ENCODE results near the gene INSR. TPM values are rescaled to one million over a fixed set of nuclear protein-coding genes. Genes with fewer than 3 reads are reported as not detected.

Gene INSR
- total and polyA plus RNA-seq, 2 donors (not counting 3 experiments of a cell fraction or from before 2014, with no cell fraction given), result 4.9 to 19.5 TPM

GRCh38 chr19:7217861-7218260 lies 76.4 kb downstream of the INSR start:
- no peak for FAIRE-seq
- Histone ChIP-seq H3K4me3 (replicated peaks in 1 of 3; ENCODE audit: insufficient read depth in 1 of 3, low read depth in 1 of 3, low read length in 3 of 3) (no peak overlapping the region), H3K27ac (ENCODE audit: insufficient read depth, low read depth, low read length) (no peak overlapping the region)

More at GRCh38 chr19:7217861-7218260, 76.4 kb downstream of the INSR start:
- dilution Hi-C loops (cut with MboI; ENCODE audit: extremely low pct_ligation_motif_present, low sequenced_read_pairs), result no loop called here
- DNase-seq (ENCODE audit: low read depth, low spot score), result no peak
- no peaks in the 10 kb centered on the region for H3K9me1 ChIP-seq (replicated peaks; ENCODE audit: control insufficient read depth, extremely low read depth, insufficient read depth, low read length)
- no peak overlapping the region for H3K9ac ChIP-seq (replicated peaks; ENCODE audit: extremely low read depth, insufficient read depth, low read length)
- CTCF ChIA-PET, result no interaction called here
- intact Hi-C loops (cut with micrococcal nuclease), result no loop called here
- no peaks in the 10 kb centered on the region for H4K20me1 ChIP-seq (replicated peaks; ENCODE audit: control insufficient read depth, extremely low read depth, insufficient read depth, low read length)
- H3K4me1 ChIP-seq (ENCODE audit: control insufficient read depth, extremely low read depth, insufficient read depth, low read length), result no peaks in the 10 kb centered on the region
- no peaks in the 10 kb centered on the region for H3K79me2 ChIP-seq (ENCODE audit: control insufficient read depth, insufficient read depth, low read length)
- H3K36me3 ChIP-seq (ENCODE audit: control insufficient read depth in 2 of 2, extremely low read depth in 1 of 2, insufficient read depth in 2 of 2, low read length in 2 of 2), result no peaks in the 10 kb centered on the region
- BruUV-seq (replicated peaks), result no TSS peak
- no peak overlapping the region for H2AFZ ChIP-seq (ENCODE audit: low read depth, low read length)
- POLR2A ChIA-PET, result no interaction called here
- TF ChIP-seq, protein P1, sequence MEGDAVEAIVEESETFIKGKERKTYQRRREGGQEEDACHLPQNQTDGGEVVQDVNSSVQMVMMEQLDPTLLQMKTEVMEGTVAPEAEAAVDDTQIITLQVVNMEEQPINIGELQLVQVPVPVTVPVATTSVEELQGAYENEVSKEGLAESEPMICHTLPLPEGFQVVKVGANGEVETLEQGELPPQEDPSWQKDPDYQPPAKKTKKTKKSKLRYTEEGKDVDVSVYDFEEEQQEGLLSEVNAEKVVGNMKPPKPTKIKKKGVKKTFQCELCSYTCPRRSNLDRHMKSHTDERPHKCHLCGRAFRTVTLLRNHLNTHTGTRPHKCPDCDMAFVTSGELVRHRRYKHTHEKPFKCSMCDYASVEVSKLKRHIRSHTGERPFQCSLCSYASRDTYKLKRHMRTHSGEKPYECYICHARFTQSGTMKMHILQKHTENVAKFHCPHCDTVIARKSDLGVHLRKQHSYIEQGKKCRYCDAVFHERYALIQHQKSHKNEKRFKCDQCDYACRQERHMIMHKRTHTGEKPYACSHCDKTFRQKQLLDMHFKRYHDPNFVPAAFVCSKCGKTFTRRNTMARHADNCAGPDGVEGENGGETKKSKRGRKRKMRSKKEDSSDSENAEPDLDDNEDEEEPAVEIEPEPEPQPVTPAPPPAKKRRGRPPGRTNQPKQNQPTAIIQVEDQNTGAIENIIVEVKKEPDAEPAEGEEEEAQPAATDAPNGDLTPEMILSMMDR (IDR thresholded peaks at IDR 0.05; ENCODE audit: extremely low read depth in 1 of 2, insufficient read depth in 1 of 2, low read depth in 1 of 2, low read length in 2 of 2), result no peak
- no peak for TF ChIP-seq MYC (IDR thresholded peaks at IDR 0.05; ENCODE audit: low read depth, low read length)
- TF ChIP-seq MAX (IDR thresholded peaks at IDR 0.05; ENCODE audit: insufficient read depth, insufficient read length), result no peak
- no peak for TF ChIP-seq JUN (IDR thresholded peaks at IDR 0.05; ENCODE audit: borderline replicate concordance, insufficient read depth, insufficient read length, low read depth)
- no peak for TF ChIP-seq GATA2 (IDR thresholded peaks at IDR 0.05; ENCODE audit: insufficient read depth, insufficient read length, low read depth, low read length)
- no peak for TF ChIP-seq EZH2 (IDR thresholded peaks at IDR 0.05; ENCODE audit: borderline replicate concordance, low read depth, low read length, severe bottlenecking)
- no peak for TF ChIP-seq POLR2A (IDR thresholded peaks at IDR 0.05; ENCODE audit: low read depth, low read length)
- no peak for TF ChIP-seq POLR2AphosphoS5 (IDR thresholded peaks at IDR 0.05; ENCODE audit: insufficient read depth, low read depth, low read length)
- TF ChIP-seq FOS (IDR thresholded peaks at IDR 0.05; ENCODE audit: borderline replicate concordance, insufficient read depth, low read length), result no peak
- H3K4me2 ChIP-seq (ENCODE audit: insufficient read depth, low read length), result no peak overlapping the region
- no peaks in the 10 kb centered on the region for H3K27me3 ChIP-seq (ENCODE audit: control insufficient read depth in 2 of 2, insufficient read depth in 2 of 2, low read length in 2 of 2)
- no peaks in the 10 kb centered on the region for H3K9me3 ChIP-seq (replicated peaks; ENCODE audit: control insufficient read depth, insufficient read depth, low read length)

All from endothelial cell of umbilical vein (primary cell).